Measurements from ENCODE around the gene UBA52. TPM values are rescaled to one million over a fixed set of nuclear protein-coding genes. Genes with fewer than 3 reads are reported as not detected.
"Not testable (repeated sequence)": the region's sequence is repeated elsewhere in the genome, so short reads cannot be mapped to it uniquely, and the experiment has no call there.

UBA52 gene
- total RNA-seq, 4 donors from 2014 or later = 512 to 719 (median 537) TPM

DNA sequence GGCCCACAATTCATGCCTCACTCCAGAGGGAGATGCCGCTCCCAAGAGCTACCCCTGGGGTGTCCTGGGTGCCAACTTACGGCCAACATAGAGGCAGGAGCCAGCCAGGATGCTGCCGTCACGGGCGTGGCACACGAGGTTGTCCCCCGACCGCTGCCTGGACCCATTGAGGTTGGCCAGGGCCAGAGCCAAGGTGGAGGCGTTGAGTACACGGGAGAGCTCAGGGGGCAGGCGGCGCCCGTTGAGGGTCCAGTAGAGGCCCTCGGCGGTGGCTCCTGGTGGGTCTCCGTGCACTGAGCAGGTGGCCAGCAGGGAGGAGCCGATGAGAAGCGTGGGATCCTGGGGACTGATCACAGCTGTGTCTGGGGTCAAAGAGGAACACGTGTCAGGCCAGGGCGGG is 27.8 kb downstream of the UBA52 start:
- peaks cover under 1 to 7% (median 4%) of the 10 kb centered on the region in 3 donors for H3K27me3 ChIP-seq
- H3K36me3 ChIP-seq = no peaks in the 10 kb centered on the region
- peaks cover 9 to 18% of the 10 kb centered on the region in 2 donors for H3K4me1 ChIP-seq
- TF ChIP-seq POLR2A (IDR thresholded peaks at IDR 0.05) = no peak
- TF ChIP-seq, protein P1, sequence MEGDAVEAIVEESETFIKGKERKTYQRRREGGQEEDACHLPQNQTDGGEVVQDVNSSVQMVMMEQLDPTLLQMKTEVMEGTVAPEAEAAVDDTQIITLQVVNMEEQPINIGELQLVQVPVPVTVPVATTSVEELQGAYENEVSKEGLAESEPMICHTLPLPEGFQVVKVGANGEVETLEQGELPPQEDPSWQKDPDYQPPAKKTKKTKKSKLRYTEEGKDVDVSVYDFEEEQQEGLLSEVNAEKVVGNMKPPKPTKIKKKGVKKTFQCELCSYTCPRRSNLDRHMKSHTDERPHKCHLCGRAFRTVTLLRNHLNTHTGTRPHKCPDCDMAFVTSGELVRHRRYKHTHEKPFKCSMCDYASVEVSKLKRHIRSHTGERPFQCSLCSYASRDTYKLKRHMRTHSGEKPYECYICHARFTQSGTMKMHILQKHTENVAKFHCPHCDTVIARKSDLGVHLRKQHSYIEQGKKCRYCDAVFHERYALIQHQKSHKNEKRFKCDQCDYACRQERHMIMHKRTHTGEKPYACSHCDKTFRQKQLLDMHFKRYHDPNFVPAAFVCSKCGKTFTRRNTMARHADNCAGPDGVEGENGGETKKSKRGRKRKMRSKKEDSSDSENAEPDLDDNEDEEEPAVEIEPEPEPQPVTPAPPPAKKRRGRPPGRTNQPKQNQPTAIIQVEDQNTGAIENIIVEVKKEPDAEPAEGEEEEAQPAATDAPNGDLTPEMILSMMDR (IDR thresholded peaks at IDR 0.05 in 4 of 5, conservative IDR thresholded peaks at IDR 0.05 in 1 of 5) = no peak
- in situ Hi-C loops (cut with MboI; ENCODE audit: low sequenced_read_pairs in 4 of 4) (loop anchor here (10.0 to 25.0 kb wide), 4 partner anchors 75 to 255 kb away; partner anchors contain the start of gene UPF1 (in 1 of the 4)), intact Hi-C loops (cut with DNase I; ENCODE audit: low total_unique reads) (no loop called here)
- H3K27ac ChIP-seq = no peak overlapping the region
- no peak for ATAC-seq
- no peaks in the 10 kb centered on the region for H3K9me3 ChIP-seq
- no peak overlapping the region for H3K4me3 ChIP-seq
- DNase-seq = no peak

DNA sequence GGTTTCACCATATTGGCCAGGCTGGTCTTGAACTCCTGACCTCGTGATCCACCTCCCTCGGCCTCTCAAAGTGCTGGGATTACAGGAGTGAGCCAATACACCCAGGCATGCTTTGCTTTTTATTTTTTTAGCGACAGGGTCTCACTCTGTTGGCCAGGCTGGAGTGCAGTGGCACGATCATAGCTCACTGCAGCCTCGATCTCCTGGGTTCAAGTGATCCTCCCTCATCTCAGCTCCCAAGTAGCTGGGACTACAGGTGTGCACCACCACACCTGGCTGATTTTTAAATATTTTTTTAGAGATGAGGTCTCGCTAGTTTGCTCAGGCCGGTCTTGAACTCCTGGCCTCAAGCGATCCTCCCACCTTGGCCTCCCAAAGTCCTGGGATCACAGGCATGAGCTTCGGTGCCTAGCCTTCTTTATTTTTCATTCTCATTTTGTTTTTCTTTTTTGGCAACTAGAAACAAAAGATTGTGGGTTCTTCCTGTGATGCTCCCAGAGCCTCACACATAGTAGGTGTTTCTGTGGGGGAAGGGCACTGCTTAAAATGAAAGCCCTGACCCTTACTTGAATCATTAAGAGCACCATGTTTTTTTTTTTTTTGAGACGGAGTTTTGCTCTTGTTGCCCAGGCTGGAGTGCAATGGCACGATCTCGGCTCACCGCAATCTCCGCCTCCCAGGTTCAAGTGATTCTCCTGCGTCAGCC is 29.2 kb downstream of the UBA52 start:
- intact Hi-C loops (cut with DNase I; ENCODE audit: low total_unique reads); in situ Hi-C loops (cut with MboI; ENCODE audit: low sequenced_read_pairs in 4 of 4); H3K4me3 ChIP-seq; DNase-seq; H3K27ac ChIP-seq; H3K9me3 ChIP-seq; H3K4me1 ChIP-seq; H3K36me3 ChIP-seq; ATAC-seq: not testable (repeated sequence)
- peaks cover 14 to 18% (median 18%) of the 10 kb centered on the region in 3 donors for H3K27me3 ChIP-seq

DNA sequence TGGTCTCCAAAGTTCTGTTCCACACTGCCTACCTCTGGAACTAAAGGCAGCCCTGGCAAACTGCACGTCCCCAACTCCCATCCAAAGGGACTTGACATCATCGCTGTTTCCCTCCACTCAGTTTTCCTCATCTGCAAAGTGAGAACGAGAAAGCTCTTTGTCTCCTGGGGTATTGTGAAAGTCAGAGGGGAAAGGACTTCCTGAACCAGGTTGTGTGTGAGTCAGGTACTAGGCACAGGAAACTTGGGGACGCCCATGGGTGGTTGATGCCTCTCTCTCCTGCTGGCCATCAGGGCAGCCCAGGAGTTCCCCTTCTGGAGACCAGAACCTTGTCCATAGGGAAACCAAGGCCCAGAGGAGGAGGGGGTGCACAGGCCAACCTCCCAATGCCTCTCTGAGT is 30.2 kb downstream of the UBA52 start:
- Histone ChIP-seq H3K4me3 (no peak overlapping the region), H3K27me3 (peaks cover 19 to 22% (median 22%) of the 10 kb centered on the region in 3 donors), H3K9me3 (no peaks in the 10 kb centered on the region), H3K36me3 (no peaks in the 10 kb centered on the region), H3K4me1 (peaks cover 0 to 9% of the 10 kb centered on the region in 2 donors), H3K27ac (no peak overlapping the region)
- no peak for DNase-seq
- TF ChIP-seq, protein P1 (IDR thresholded peaks at IDR 0.05 in 4 of 5, conservative IDR thresholded peaks at IDR 0.05 in 1 of 5) = no peak
- TF ChIP-seq POLR2A (IDR thresholded peaks at IDR 0.05) = no peak
- intact Hi-C loops (cut with DNase I; ENCODE audit: low total_unique reads) = no loop called here
- in situ Hi-C loops (cut with MboI; ENCODE audit: low sequenced_read_pairs in 4 of 4) = no loop called here
- ATAC-seq = no peak

DNA sequence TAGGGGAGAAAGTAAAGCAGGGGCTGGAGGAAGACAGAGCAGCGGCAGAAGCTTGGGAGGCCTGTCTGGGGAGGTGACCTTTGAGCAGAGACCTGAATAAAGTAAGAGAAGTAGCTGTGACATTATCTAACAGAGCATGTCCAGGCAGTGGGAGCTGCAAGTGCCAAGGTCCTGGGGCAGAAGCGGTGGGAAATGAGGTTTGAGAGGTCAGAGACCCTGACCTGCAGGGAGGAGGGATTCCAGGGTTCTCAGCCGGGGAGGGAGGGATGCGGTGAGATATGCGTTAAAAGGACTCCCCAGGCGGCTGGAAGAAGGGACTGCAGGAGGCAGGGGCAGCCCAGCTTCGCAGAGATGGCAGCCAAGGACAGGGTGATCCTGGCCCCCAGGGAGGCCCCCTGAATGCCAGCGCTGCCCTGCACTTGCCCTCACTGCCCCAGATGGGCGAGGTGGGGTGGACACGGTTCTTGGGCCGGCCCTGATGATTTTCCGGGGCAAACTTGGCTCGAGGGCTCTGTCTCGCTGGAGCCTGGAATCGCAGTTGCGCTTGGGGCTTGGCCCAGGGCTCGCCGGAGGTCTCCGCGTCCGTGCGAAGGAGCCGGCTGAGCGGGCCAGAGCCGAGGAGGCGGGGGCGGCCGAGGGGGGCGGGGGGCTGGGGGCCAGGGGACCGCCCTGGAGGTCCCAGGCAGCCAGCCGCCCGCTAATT is 31.7 kb downstream of the UBA52 start:
- peaks cover 5 to 20% of the 10 kb centered on the region in 2 donors for H3K4me1 ChIP-seq
- intact Hi-C loops (cut with DNase I; ENCODE audit: low total_unique reads) = no loop called here
- DNase-seq (no peak), ATAC-seq (peak in 1 of 2 donors; percentile 20)
- H3K27ac ChIP-seq = peak overlapping the region in 2 of 4 donors; percentile 5 to 44
- TF ChIP-seq, protein P1 (IDR thresholded peaks at IDR 0.05 in 4 of 5, conservative IDR thresholded peaks at IDR 0.05 in 1 of 5) = peak in 1 of 5 experiments; percentile 28
- no peak for TF ChIP-seq POLR2A (IDR thresholded peaks at IDR 0.05)
- in situ Hi-C loops (cut with MboI; ENCODE audit: low sequenced_read_pairs in 4 of 4) = no loop called here
- H3K9me3 ChIP-seq = no peaks in the 10 kb centered on the region
- peak overlapping the region in 3 of 4 donors; percentile 5 to 6 (median 5) for H3K4me3 ChIP-seq
- peaks cover 34 to 37% (median 35%) of the 10 kb centered on the region in 3 donors for H3K27me3 ChIP-seq
- H3K36me3 ChIP-seq = no peaks in the 10 kb centered on the region

Data from gastrocnemius medialis (tissue), 4 donors.